ENCODE data around the gene DBET.
"Not testable (repeated sequence)": the region's sequence is repeated elsewhere in the genome, so short reads cannot be mapped to it uniquely, and the experiment has no call there.

Gene DBET

GRCh38 chr4:190049378-190050239, 14.7 kb upstream of the DBET start:
- DNase-seq (ENCODE audit: low spot score): not testable (repeated sequence)

- not testable (repeated sequence) for DNase-seq (ENCODE audit: low spot score)
These were observed 5.3 kb upstream of the DBET start for GRCh38 chr4:190058997-190059396.

GRCh38 chr4:190064805-190065204, 503 bp downstream of the DBET start:
- not testable (repeated sequence) for DNase-seq (ENCODE audit: low spot score)

- not testable (repeated sequence) for DNase-seq (ENCODE audit: low spot score)
These were observed 4.0 kb downstream of the DBET start for GRCh38 chr4:190068351-190068750.

GRCh38 chr4:190093052-190093451, 28.8 kb downstream of the DBET start:
- not testable (repeated sequence) for DNase-seq (ENCODE audit: low spot score)

GRCh38 chr4:190094031-190094430, 29.7 kb downstream of the DBET start:
- DNase-seq (ENCODE audit: low spot score): not testable (repeated sequence)

GRCh38 chr4:190095335-190095734, 31.0 kb downstream of the DBET start:
- not testable (repeated sequence) for DNase-seq (ENCODE audit: low spot score)

- DNase-seq (ENCODE audit: low spot score): not testable (repeated sequence)
These were observed 35.3 kb downstream of the DBET start for GRCh38 chr4:190099605-190100004.

- not testable (repeated sequence) for DNase-seq (ENCODE audit: low spot score)
These were observed 37.2 kb downstream of the DBET start for GRCh38 chr4:190101525-190101924.

GRCh38 chr4:190106191-190106590, 41.9 kb downstream of the DBET start:
- not testable (repeated sequence) for DNase-seq (ENCODE audit: low spot score)

GRCh38 chr4:190106611-190107480, 42.5 kb downstream of the DBET start:
- DNase-seq (ENCODE audit: low spot score): not testable (repeated sequence)

GRCh38 chr4:190107766-190108485, 43.6 kb downstream of the DBET start:
- not testable (repeated sequence) for DNase-seq (ENCODE audit: low spot score)

- DNase-seq (ENCODE audit: low spot score): not testable (repeated sequence)
These were observed 44.5 kb downstream of the DBET start for GRCh38 chr4:190108756-190109155.

- DNase-seq (ENCODE audit: low spot score): not testable (repeated sequence)
These were observed 45.2 kb downstream of the DBET start for GRCh38 chr4:190109390-190110011.

- DNase-seq (ENCODE audit: low spot score): not testable (repeated sequence)
These were observed 45.7 kb downstream of the DBET start for GRCh38 chr4:190110033-190110432.

GRCh38 chr4:190110570-190111295, 46.4 kb downstream of the DBET start:
- not testable (repeated sequence) for DNase-seq (ENCODE audit: low spot score)

- not testable (repeated sequence) for DNase-seq (ENCODE audit: low spot score)
These were observed 48.6 kb downstream of the DBET start for GRCh38 chr4:190112879-190113278.

GRCh38 chr4:190114991-190115390, 50.7 kb downstream of the DBET start:
- DNase-seq (ENCODE audit: low spot score): not testable (repeated sequence)

Measured in hematopoietic multipotent progenitor cell treated with erythropoietin and hydrocortisone succinate and interleukin-3 and kit ligand, for 15 days (in vitro differentiated cells).